Measurements from ENCODE around the gene HTRA3.
A peak's percentile ranks its signal among the peaks of the same experiment; 100 is the strongest.

The HTRA3 gene

DNA sequence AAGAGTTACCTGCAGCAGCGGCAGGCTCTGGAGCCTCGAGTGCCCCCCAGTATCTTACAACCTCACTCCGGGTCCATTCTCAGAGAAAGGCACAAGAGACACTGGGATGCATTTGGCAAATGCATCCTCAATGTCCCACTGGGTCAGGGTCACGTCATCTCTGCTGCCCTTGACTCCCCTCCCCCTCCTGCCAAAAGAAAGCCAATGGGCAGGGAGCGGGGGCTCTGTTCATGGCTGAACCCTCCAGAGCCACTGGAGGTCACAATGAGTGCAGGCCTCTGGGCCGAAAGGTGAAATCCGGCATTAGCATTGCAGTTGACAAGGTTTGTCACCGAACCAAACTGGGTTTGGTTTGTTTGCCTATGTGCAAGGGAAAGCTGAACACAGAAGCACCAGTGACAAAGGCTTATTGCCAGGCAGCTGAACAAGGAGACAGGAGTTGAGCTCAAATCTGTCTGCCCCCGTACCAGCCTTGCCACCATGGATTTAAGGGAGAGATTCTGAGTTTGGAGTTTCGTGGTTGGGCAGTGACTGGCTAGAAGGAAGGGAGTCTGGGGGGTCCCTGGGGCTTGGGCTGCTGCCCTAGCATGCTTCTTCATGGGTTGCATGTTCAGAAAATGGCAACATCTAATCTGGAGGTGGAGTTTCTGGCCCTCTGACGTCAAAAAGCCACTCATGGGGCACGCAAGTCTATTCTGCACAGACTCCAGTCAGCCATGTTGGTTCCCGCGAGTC is 64.3 kb downstream of the HTRA3 start:
- no peak overlapping the region for H3K27ac ChIP-seq

DNA sequence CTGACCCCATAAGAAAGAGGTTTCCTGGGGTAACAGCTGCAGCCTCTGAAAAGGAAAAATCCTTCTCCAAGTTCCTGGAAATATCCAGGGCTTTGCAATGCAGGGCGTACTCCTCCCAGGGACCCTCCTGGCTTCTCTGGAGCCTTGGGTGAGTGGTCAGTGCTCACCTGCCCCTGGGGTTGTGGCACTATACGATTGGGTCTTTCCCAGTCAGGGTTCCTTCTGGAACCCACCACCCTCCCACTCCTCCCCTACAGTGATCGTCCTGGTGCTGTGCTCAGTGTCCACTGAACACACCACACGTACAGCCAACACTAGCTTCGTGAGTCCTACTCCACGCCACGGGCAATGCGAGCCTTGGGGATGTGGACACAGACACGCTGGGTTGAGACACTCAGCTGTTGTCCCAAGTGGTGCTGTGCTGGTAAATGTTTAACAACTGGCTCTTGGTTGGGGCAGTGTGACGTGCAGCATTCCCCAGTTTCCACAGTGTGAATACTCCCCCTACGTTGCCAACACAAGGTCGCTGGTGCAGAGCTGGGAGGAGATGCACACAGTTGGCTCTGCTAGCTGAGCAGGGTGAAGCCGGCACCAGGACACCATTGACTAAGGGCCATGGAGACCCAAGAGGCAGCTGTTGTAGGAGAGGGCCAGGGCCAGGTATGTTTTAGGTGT is 65.4 kb downstream of the HTRA3 start:
- no peaks in the 10 kb centered on the region for H3K36me3 ChIP-seq
- no peak overlapping the region for H3K27ac ChIP-seq
- H3K9me3 ChIP-seq = peaks cover 0 to 3% (median 0%) of the 10 kb centered on the region in 3 donors
- H3K4me3 ChIP-seq = no peak overlapping the region
- H3K4me1 ChIP-seq = peaks cover 0 to 14% (median 1%) of the 10 kb centered on the region in 4 donors
- intact Hi-C loops (cut with DNase I; ENCODE audit: low total_unique reads) = no loop called here
- peak in 1 of 2 donors; percentile 43 for DNase-seq
- no peaks in the 10 kb centered on the region for H3K27me3 ChIP-seq
- TF ChIP-seq, protein P1, sequence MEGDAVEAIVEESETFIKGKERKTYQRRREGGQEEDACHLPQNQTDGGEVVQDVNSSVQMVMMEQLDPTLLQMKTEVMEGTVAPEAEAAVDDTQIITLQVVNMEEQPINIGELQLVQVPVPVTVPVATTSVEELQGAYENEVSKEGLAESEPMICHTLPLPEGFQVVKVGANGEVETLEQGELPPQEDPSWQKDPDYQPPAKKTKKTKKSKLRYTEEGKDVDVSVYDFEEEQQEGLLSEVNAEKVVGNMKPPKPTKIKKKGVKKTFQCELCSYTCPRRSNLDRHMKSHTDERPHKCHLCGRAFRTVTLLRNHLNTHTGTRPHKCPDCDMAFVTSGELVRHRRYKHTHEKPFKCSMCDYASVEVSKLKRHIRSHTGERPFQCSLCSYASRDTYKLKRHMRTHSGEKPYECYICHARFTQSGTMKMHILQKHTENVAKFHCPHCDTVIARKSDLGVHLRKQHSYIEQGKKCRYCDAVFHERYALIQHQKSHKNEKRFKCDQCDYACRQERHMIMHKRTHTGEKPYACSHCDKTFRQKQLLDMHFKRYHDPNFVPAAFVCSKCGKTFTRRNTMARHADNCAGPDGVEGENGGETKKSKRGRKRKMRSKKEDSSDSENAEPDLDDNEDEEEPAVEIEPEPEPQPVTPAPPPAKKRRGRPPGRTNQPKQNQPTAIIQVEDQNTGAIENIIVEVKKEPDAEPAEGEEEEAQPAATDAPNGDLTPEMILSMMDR (IDR thresholded peaks at IDR 0.05) = no peak

More for the DNA sequence above, 64.3 kb downstream of the HTRA3 start:
- H3K4me3 ChIP-seq = no peak overlapping the region
- intact Hi-C loops (cut with DNase I; ENCODE audit: low total_unique reads) = no loop called here
- peaks cover 0 to 14% (median 1%) of the 10 kb centered on the region in 4 donors for H3K4me1 ChIP-seq
- H3K27me3 ChIP-seq = no peaks in the 10 kb centered on the region
- TF ChIP-seq, protein P1 (IDR thresholded peaks at IDR 0.05) = no peak
- H3K36me3 ChIP-seq = no peaks in the 10 kb centered on the region
- peaks cover 0 to 3% (median 0%) of the 10 kb centered on the region in 3 donors for H3K9me3 ChIP-seq
- DNase-seq = peak in 1 of 2 donors; percentile 37

GRCh38 chr4:8335848-8336247 is 66.3 kb downstream of the HTRA3 start:
- intact Hi-C loops (cut with DNase I; ENCODE audit: low total_unique reads) = no loop called here
- no peaks in the 10 kb centered on the region for H3K36me3 ChIP-seq

GRCh38 chr4:8336412-8337075 is 67.0 kb downstream of the HTRA3 start:
- Histone ChIP-seq H3K27me3 (no peaks in the 10 kb centered on the region), H3K4me3 (no peak overlapping the region), H3K4me1 (peaks cover 0 to 7% (median 2%) of the 10 kb centered on the region in 4 donors), H3K36me3 (no peaks in the 10 kb centered on the region), H3K27ac (no peak overlapping the region), H3K9me3 (peaks cover 0 to 3% (median 0%) of the 10 kb centered on the region in 3 donors)
- intact Hi-C loops (cut with DNase I; ENCODE audit: low total_unique reads) = no loop called here
- TF ChIP-seq, protein P1 (IDR thresholded peaks at IDR 0.05) = no peak
- no peak for DNase-seq

More at GRCh38 chr4:8335848-8336247, 66.3 kb downstream of the HTRA3 start:
- H3K27me3 ChIP-seq = no peaks in the 10 kb centered on the region
- no peak for DNase-seq
- no peak overlapping the region for H3K4me3 ChIP-seq
- peaks cover 0 to 3% (median 0%) of the 10 kb centered on the region in 3 donors for H3K9me3 ChIP-seq
- TF ChIP-seq, protein P1 (IDR thresholded peaks at IDR 0.05) = no peak
- H3K4me1 ChIP-seq = peaks cover 0 to 9% (median 1%) of the 10 kb centered on the region in 4 donors
- H3K27ac ChIP-seq = no peak overlapping the region

DNA sequence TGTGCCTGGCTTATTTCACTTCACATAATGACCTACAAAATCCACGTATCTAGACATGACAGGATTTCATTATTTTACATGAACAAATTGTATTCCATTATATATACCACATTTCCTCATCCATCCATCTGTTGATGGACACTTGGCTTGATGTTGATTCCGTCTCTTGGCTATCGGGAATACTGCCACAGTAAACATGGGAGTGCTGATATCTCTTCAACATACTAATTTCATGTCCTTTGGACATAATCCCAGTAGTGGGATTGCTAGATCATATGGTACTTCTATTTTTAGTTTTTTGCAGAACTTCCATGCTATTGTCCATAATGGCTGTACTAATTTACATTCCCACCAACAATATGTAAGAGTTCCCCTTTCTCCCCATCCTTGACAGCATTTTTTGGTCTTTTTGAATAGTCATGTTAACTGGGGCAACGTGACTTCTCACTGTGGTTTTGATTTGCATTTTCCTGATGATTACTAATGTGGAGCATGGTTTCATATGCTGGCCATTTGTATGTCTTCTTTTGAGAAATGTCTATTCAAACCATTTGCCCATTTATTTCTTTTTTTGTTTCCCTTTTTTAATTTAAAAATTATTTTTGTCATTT is 68.9 kb downstream of the HTRA3 start:
- intact Hi-C loops (cut with DNase I; ENCODE audit: low total_unique reads) = no loop called here

More for the DNA sequence above, 68.9 kb downstream of the HTRA3 start:
- Histone ChIP-seq H3K27ac (no peak overlapping the region), H3K4me1 (peaks cover 0 to 7% (median 2%) of the 10 kb centered on the region in 4 donors), H3K9me3 (peaks cover 0 to 3% (median 0%) of the 10 kb centered on the region in 3 donors), H3K27me3 (peaks cover 0 to 4% of the 10 kb centered on the region in 2 donors), H3K4me3 (no peak overlapping the region), H3K36me3 (no peaks in the 10 kb centered on the region)
- TF ChIP-seq, protein P1 (IDR thresholded peaks at IDR 0.05) = no peak
- no peak for DNase-seq

All from tibial artery (tissue), 4 donors.